GM18508 (cell line): Measurements from ENCODE around the gene GBA2.

ENCODE experiments used
- ATAC-seq: cut with Tn5 transposase; IDR thresholded peaks from one replicate; pipeline ENCODE4 v1.9.1; 2021; ENCODE audit warnings: moderate number of reproducible peaks; ENCODE audit not compliant: insufficient read depth, unreplicated experiment

GBA2 gene

DNA sequence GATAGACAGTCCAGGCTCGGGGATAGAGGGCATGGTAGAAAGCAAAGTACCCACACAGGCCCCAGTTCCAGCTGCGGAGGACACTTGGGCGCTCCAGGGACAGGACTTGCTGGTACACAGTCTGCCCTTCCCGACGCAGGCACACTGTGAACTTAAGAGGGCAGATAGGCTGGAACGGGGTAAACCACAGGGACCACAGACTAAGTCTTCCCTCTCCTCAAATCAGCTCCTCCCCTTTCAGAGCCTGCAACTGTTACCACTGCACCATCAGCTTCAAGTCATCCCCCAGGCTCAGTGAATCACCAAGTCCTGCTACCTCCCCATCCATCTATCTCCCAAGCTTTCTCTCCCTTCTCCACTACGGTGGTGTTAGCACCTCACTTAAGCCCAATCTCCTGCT lies 7.3 kb downstream of the GBA2 start:
- ATAC-seq: no peak

DNA sequence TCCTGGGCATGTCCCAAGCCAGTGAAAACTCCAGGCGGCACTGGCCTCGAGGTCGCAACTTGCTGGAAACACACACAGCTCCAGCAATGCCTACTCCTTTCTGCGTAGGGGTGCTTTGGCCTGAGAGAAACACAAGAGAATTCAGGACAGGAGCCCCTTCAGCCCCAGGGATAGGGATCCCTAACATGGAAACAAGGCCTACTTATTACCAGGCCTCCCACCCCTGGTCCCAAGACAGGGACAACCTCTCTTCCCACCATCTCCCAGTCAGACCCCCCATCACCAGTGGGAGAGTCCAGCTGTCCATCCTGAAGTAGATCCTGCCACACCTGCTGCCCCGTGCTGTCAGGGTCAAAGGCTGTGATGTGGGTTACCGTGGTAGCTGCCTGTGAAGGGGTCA lies 8.8 kb downstream of the GBA2 start:
- no peak for ATAC-seq

DNA sequence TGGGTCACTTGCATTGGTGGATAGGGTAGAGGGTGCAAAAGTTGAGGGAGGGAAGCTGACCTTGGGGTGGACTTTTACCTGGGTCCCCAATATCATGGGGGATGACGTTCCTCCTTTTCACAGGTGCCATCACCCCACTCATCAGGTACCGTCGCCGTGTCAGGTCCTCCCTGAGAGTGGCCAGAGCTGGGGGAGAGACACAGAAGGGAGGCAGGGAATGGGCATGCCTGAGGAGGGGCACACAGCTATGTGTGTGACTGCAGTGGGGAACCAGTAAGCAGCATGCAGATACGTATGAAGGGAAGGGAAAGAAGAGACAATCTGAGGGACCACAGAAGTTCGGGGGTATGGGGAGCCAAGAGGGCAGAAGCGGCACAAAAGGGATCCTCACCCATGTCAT lies 10.1 kb downstream of the GBA2 start:
- ATAC-seq: no peak

DNA sequence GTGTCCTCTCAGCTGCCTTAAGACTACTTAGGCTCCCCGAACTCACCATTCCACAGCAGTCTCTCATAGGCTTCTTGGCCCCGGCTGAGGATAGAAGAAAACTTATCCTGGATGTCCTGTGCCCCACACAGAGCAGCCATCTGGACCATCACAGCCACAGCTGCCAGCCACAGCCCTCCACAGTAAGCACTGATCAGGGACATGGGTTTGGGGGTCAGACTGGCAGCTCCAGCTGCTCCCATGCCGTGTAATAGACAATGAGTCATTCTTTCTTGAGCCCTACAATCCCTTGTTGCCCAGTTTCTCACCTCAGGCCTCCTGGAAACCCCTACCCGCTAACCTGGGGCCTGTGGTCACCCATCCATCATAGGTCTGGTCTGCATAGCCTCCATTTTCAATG lies 10.8 kb downstream of the GBA2 start:
- ATAC-seq: no peak

DNA sequence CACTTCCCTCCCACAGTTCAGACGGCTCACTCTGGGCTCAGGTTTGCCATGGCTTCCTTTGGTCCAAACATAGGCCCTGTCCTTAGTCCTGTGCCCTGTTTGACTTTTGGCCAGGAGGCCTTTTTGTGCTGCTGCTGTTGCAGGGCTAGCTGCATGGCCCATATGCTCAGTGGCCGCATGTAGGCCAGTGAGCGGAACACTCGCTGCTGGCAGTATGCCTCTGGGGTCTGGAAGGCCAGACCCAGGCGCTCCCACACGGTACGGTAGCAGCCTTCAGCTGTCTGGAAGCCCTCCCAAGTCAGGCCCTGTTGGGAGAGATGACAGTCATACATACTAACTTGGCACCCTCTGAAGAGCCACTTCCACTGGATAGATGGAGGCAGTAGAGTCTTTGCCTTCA lies 11.9 kb downstream of the GBA2 start:
- ATAC-seq: no peak

DNA sequence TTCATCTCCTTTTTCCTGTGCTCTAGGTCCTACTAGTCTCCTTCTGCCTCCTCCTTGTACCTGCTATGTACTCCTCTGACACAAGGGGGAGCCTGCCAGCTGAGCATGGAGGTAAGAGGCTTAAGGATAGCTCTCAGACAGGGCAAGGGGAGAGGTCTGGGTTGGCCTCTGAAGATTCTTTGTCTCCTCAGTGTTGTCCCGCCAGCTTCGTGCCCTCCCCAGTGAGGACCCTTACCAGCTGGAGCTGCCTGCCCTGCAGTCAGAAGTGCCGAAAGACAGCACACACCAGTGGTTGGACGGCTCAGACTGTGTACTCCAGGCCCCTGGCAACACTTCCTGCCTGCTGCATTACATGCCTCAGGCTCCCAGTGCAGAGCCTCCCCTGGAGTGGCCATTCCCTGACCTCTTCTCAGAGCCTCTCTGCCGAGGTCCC lies 12.8 kb downstream of the GBA2 start:
- ATAC-seq: no peak

DNA sequence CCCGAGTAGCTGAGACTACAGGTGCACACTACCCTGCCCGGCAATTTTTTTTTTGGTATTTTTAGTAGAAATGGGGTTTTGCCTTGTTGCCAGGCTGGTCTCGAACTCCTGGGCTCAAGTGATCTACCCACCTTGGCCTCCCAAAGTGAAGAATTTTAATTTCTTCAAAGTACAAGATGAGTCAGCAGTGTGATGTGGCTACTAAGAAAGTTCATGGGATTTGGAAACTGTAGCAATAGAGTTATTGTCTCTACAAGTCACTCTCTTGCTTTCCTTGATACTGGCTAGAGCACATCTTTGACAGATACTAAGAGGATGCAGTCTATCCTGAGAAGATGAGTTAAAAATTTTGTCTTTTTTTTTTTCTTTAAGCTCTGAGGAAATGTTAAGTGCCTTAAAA lies 14.9 kb downstream of the GBA2 start:
- no peak for ATAC-seq

DNA sequence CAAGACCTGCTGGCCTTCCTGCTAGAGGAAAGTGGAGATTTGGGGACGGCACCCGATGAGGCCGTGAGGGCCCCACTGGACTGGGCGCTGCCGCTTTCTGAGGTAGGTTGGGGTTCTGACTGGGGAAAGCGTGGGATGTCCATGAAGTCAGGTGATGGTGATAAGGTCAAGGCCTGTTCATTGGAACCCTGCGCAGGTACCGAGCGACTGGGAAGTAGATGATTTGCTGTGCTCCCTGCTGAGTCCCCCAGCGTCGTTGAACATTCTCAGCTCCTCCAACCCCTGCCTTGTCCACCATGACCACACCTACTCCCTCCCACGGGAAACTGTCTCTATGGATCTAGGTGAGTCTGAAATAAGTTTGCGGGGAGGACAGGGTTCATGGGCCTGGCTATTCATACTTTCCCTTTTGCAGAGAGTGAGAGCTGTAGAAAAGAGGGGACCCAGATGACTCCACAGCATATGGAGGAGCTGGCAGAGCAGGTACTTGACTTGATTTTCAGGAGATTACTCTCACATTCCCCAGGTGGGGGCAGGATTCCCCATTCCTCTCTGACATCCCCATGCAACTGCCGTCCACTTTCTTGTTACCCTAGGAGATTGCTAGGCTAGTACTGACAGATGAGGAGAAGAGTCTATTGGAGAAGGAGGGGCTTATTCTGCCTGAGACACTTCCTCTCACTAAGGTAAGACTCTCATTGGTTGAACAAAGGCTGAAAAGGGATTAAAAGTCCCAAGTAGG lies 16.1 kb downstream of the GBA2 start:
- ATAC-seq: no peak

DNA sequence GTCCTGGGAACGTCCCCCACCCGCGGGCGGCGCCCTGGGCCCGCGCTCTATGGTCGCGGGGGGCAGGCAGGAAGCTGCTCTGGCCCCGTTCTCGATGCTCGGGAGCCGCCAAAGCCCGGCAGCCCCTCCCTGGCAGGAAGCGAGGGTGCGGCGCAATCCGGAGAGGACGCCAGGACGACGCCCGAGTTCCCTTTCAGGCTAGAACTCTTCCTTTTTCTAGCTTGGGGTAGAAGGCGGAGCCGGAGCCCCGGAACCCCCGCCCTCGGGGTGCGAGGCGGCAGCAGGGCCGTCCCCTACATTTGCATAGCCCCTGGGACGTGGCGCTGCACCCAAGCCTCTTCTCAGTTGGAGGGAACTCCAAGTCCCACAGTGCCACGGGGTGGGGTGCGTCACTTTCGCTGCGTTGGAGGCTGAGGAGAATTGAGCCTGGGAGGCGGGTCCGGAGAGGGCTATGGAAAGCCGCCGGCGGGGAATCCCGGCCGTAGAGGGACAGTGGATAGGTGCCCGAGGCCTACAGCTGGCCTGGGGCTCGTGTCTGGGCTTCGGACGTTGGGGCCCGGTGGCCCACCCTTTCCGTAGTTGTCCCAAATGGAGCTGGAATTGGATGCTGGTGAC lies 16.7 kb downstream of the GBA2 start, which contains the start of the genes CREB3 and TLN1:
TSS of gene CREB3 (plus strand) at position 482 of the 615 bp plus-strand sequence. CDS start at position 589, 107 bp downstream.
TSS of gene TLN1 (minus strand) at position 11 of the 615 bp plus-strand sequence. CDS start 6,501 bp downstream, outside the sequence.
- ATAC-seq: peak; percentile 65

DNA sequence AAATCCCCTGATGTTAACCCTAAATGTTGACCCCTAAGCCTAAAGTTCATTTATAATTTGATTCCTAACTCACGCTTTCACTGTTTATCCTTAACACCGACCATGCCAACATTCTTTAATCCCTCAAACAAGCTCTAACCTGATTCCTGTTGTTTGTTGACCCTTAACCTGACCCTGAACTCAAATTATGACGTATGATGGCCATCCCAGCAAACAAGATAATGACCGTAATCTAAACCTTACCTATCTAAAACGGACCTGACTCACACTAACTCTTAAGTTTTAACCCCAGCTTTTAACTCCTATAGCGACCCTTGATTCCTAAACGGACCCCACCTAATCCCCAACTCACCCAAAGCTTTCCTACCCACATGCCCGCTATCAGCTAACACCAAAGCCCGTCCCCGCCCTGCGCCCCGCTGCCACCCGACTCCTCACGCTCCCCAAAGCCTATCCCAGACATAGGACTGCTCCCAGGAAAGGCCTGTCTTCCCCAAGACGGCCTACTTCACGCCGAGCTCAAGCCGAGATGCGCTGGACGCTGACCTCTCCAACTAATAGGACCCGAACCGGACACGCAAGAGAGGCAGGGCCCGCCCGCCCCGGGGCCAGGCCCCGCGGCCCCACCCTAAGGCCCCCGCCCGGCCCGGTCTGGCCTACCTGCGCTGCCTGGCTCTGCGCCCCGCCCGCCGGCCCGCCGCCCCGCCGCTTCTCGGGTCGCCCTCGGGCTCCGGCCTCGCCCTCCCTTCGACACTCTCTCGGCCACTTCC lies 17.4 kb downstream of the GBA2 start:
- ATAC-seq: no peak

DNA sequence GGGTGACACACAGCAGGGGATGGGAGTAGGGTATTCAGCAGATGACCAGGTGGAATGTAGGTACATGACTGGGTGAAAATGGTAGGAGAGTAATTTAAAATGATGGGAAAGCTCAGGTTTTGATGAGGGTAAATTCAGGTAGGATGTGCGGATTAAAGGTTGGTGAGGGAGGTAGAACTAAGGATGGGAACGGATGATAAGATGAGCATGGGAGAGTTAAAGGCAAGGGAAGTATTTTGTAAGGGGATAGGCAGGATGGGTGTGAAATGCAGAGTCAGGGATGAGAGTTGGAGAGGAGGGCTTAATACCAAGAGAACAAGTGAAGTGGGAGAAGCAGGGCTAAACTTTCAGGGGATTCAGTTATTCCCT lies 18.6 kb downstream of the GBA2 start:
- no peak for ATAC-seq

DNA sequence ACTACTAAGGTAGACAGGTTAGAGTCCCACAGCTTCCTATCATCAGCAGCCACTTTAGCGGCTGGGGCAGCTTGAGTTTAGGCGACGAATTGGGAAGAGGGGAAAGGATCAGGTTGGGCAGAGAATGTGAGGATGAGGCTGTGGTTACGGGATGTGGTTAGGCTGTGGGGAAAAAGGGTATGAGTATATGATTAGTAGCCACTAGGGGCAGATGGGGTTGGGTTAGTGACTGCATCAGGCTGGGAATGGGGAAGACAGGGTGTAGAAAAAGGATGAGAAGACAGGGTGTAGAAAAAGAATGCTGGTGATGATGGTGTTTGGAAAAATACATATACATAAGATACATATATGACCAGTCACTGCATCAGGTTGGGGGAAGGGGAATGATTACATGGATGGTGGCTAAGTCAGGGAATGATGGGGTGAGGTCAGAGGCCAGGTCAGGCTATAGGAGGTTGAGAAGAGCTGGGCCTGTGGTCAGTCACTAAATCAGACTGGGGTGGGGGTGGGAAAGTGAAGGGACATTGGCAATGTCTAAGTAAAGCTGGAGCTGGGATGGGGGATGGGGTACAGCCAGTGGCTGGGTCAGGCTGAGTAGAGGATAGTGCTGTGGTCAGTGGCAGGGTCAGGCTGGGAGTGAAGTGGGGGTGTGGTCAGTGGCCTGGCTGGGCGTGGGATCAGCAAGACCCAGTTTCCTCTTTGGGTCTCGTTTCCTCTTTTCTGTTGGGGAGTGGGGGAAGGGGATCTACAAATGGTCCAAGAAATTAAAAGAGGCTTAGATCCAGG lies 19.1 kb downstream of the GBA2 start:
- ATAC-seq: no peak

DNA sequence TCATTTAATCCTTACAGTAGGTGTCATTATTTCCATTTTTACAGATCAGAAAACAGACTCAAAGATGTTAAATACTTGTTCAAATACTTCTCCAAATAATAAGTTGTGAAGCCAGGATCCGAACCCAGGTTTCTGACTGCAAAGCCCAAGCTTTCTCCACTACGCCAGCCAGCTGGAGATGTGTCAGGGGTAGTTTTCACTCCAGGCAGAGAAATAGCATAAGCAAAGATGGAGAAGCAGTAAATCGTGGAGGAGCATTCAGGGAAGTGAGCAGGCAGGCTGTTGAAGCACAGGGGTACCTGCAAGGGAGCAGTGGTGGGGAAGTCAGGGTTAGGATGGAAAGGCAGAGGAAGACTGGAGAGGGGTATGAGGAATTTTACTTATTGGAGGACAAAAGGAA lies 19.9 kb downstream of the GBA2 start:
- ATAC-seq: no peak

DNA sequence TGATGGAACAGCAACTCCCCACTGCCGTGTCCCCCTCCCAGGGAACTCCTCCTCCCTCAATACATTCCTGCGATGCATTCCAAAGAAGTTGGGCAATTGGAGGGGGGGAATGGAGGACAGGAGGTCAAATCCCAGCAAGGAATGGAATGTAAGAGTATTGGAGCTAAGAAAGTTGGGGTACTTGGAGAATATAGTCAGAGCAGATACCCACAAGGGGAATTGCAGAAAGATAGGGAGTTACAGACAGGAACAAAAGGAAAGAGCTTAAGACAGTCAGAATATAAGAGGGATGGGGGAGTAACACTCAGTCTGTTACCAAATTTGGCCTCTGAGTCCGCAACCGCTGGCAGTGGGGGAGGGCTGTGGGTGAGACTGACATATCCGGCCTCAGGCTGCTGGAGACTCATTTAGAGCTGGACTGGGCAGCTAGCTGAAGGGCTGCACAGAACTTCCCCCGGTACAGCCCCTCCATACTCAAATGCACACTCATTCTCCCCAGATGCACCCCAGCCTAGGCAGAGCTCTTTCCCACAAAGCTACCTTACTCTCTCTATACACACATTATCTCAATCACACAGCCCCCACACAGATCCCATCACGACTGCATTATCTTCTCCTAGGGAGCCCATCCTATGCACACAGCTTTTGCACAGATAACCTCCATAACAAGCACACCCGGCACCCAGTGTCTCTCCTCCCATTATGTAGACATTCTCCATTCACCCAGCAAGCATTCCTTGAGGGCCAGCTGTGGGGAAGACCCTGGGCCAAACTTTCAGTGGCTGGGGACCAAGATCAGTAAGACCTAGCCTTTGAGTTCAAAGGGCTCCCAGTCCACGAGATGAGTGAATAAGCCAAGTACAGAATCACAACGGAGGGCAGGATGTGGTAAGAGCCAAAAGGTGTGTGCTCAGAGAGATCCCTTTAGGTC lies 20.7 kb downstream of the GBA2 start:
- no peak for ATAC-seq

DNA sequence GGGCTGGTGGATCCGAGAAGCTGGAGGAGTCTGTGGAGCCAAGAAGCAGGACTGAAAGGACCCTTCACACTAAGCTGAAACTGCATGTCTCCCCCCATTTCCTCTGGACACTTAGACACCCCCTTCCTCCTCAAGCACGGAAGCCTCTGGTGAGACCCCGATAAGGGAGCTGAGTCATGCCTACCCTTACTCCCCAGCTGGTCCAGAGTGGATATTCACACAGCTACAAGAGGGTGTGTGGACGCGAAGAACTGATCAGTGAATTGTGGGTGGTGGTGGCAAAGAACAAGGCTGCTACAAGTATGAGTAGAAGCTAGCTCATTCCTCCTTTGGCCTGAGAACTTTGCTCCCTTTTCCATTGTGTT lies 21.4 kb downstream of the GBA2 start:
- no peak for ATAC-seq

DNA sequence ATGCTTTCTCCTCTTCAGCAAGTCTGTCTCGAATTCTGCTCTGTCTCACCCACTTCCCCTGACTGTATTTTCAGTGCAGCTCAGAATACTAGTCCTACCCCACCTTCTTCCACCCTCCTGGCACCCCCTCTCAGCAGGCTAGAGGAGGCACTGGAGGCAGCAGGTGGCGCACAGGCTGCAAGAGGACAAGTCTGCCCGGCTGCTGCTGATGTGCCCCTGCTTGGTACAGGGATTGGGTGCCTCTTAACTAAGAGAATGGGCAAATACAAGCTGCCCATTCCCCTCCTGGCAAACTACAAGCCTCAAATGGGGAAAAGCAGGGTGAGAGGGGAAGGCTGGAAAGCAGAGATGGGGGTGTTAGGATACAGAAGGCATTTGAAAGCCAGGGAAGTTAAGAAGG lies 22.1 kb downstream of the GBA2 start:
- no peak for ATAC-seq

DNA sequence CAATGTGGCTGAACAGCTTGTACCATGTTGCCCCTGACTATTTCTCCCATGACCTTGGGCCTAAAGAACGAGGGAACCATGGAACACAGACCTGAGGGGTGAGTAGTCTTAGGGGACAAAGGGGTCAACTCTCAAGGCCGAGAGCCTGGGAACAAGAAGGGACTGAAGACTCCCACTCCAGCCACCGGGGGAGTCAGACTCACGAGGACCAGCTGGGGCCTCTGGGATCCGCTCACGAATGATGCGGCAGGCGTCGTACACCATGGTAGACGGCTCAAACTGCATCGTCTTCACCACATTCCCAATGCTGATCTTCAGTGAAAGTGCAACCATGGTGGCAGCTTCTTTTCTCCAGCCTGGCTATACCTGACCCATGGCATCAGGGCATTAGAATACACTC lies 23.7 kb downstream of the GBA2 start:
- ATAC-seq: no peak

DNA sequence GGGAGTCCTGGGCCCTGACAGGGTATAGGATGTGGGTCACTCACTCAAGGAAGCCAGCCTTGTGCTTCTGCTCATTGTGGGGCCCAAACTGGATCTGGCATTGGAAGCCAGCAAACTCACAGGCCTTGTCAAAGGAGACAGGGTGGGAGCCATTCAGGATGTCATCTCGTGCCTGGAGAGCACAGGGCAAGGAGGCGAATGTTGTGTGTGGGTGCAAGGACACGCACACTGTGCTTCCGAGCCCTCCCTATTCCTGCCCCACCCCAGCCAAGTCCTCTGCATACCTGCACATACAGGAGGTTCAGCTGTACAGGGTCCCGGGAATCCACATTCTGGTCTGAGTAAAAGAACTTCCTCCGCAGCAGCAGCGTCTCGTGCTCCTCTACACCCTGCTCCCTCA lies 25.1 kb downstream of the GBA2 start:
- ATAC-seq: no peak

DNA sequence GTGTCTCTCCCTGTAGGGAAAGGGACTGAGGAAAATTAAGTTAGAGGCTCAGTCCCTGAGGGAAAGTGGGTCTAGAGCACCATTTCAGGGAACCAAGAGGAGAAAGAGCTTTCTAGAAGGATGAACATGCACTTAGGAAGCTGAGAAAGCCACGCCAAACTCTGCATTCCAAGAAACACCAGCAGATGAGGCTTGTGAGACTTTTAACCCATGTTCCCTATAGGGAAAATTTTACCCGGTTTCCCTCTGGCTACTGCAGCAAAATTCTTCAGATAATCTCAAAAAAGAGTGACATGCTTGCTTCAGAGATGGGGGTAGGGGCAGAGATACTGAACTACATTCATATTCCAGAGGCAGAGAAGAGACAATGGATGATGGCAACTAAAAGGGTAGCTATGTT lies 25.6 kb downstream of the GBA2 start:
- no peak for ATAC-seq

DNA sequence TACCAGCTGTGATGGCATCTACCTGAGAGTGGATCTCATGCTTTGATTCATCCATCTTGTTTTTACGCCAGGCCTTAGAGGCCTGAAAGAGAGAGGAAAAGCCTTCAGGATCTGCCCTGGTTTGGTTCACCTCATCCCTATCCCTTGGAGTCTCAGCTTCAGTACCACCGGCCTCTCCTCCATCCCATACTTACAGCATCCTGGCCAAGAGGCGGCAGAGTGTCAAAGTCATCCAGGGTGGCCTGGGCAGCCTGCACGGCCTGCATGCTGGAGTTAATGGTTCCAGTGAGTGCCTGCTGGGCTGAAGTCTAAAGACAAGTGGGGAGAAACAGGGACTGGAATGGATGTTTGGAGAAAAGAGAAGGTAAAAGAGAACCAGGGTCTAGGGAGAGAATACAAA lies 29.5 kb downstream of the GBA2 start:
- ATAC-seq: no peak
